ENCODE measurements around the gene CKS1B.

GRCh38 chr1:155026588-155026987 lies 52.1 kb downstream of the CKS1B start:
- TF ChIP-seq CTCF (IDR thresholded peaks at IDR 0.05) (no peak), POLR2A (IDR thresholded peaks at IDR 0.05) (no peak)
